Hepatocyte (in vitro differentiated cells): Measurements from ENCODE around the gene KCNE4. TPM values are rescaled to one million over a fixed set of nuclear protein-coding genes. Genes with fewer than 3 reads are reported as not detected.

Experiments used
- DNase-seq: peaks from one replicate; pipeline ENCODE4 v3.0.0-alpha.2; 2016; ENCODE audit warnings: low spot score
- H2AFZ ChIP-seq: fragments of 200-600 bp; sonication (generic); 2 replicates; pipeline ENCODE4 v1.6.0; 2016; ENCODE audit warnings: antibody characterized with exemption, mild to moderate bottlenecking
- H3K27ac ChIP-seq: fragments of 200-600 bp; sonication (generic); 2 replicates; pipeline ENCODE4 v1.5.1; 2016; ENCODE audit warnings: mild to moderate bottlenecking
- H3K27me3 ChIP-seq: fragments of 200-600 bp; sonication (generic); 2 replicates; pipeline ENCODE4 v1.6.1; 2016
- H3K36me3 ChIP-seq: fragments of 200-600 bp; sonication (generic); replicated peaks from 2 replicates; pipeline ENCODE4 v1.5.1; 2016; ENCODE audit warnings: low read depth; ENCODE audit not compliant: insufficient read depth
- H3K4me1 ChIP-seq: fragments of 200-600 bp; sonication (generic); 2 replicates; pipeline ENCODE4 v1.5.1; 2016; ENCODE audit warnings: mild to moderate bottlenecking, moderate library complexity; ENCODE audit not compliant: insufficient read depth
- H3K4me2 ChIP-seq: fragments of 200-600 bp; sonication (generic); 2 replicates; pipeline ENCODE4 v1.6.0; 2016
- H3K4me3 ChIP-seq: fragments of 200-600 bp; sonication (generic); 2 replicates; pipeline ENCODE4 v1.5.1; 2016; ENCODE audit warnings: mild to moderate bottlenecking
- H3K79me2 ChIP-seq: fragments of 200-600 bp; sonication (generic); 2 replicates; pipeline ENCODE4 v1.6.0; 2017; ENCODE audit warnings: mild to moderate bottlenecking
- H3K9me2 ChIP-seq: fragments of 200-600 bp; sonication (generic); replicated peaks from 2 replicates; pipeline ENCODE4 v1.6.0; 2017; ENCODE audit warnings: mild to moderate bottlenecking; ENCODE audit not compliant: insufficient read depth
- H3K9me3 ChIP-seq: fragments of 200-600 bp; sonication (generic); 2 replicates; pipeline ENCODE4 v1.5.1; 2016; ENCODE audit warnings: low read depth, mild to moderate bottlenecking
- H4K20me1 ChIP-seq: fragments of 200-600 bp; sonication (generic); 2 replicates; pipeline ENCODE4 v1.6.0; 2016; ENCODE audit warnings: mild to moderate bottlenecking; ENCODE audit not compliant: insufficient read depth, poor library complexity, severe bottlenecking
- CTCF ChIP-seq: fragments of 200-600 bp; sonication (generic); IDR thresholded peaks from 2 replicates; pipeline ENCODE4 v1.5.1; 2016; ENCODE audit warnings: antibody characterized with exemption, mild to moderate bottlenecking; ENCODE audit not compliant: poor library complexity
- EZH2 ChIP-seq: fragments of 200-600 bp; sonication (generic); IDR thresholded peaks from 2 replicates; pipeline ENCODE4 v1.6.1; 2016; ENCODE audit warnings: antibody characterized with exemption, mild to moderate bottlenecking, borderline replicate concordance
- EZH2phosphoT487 ChIP-seq: fragments of 200-600 bp; sonication (generic); IDR thresholded peaks from one replicate; pipeline ENCODE4 v1.6.1; 2018; ENCODE audit warnings: antibody characterized with exemption, mild to moderate bottlenecking, low read depth, moderate library complexity; ENCODE audit not compliant: unreplicated experiment, severe bottlenecking
- WGBS: methylation state at CpG from one replicate; pipeline ENCODE4 v1.1.6; 2016; ENCODE audit warnings: low lambda C conversion rate; ENCODE audit errors: missing lambda C conversion rate; 5-methylcytosine and 5-hydroxymethylcytosine counted together
- polyA plus RNA-seq: library from polyadenylated mRNA; unstranded; fragments of >200 nt; fragmentation: Nextera tagmentation; extraction: Ambion mirVana; gene quantifications from 2 replicates; pipeline ENCODE4 v1.2.1, GENCODE V29; 2016
- total RNA-seq: library from RNA; depleted of rRNA; stranded (reverse); fragments of >200 nt; gene quantifications from 2 replicates; pipeline ENCODE4 v1.2.3, GENCODE V29; 2014

The KCNE4 gene
- total and polyA plus RNA-seq, 2 experiments from 2014 or later = 51.4 to 54.6 TPM

- Histone ChIP-seq H3K4me3 (no peak overlapping the region), H3K9me2 (no peaks in the 10 kb centered on the region), H3K36me3 (no peaks in the 10 kb centered on the region), H3K79me2 (no peaks in the 10 kb centered on the region), H2AFZ (no peak overlapping the region), H3K4me1 (no peaks in the 10 kb centered on the region), H4K20me1 (no peaks in the 10 kb centered on the region), H3K4me2 (no peak overlapping the region), H3K9me3 (no peaks in the 10 kb centered on the region), H3K27ac (no peak overlapping the region), H3K27me3 (no peaks in the 10 kb centered on the region)
- TF ChIP-seq CTCF = no peak
- TF ChIP-seq EZH2 = no peak
- no peak for TF ChIP-seq EZH2phosphoT487
- WGBS = 81% methylated on average over 3 of the region's 3 CpGs
- no peak for DNase-seq
Measured at GRCh38 chr2:223019390-223019930, 32.5 kb upstream of the KCNE4 start.

- Histone ChIP-seq H3K27me3 (no peaks in the 10 kb centered on the region), H3K79me2 (no peaks in the 10 kb centered on the region), H3K9me3 (no peaks in the 10 kb centered on the region), H3K9me2 (no peaks in the 10 kb centered on the region), H3K4me1 (no peaks in the 10 kb centered on the region), H3K4me2 (no peak overlapping the region), H3K36me3 (no peaks in the 10 kb centered on the region), H4K20me1 (no peaks in the 10 kb centered on the region), H3K4me3 (no peak overlapping the region), H3K27ac (no peak overlapping the region), H2AFZ (no peak overlapping the region)
- 93% methylated on average over 7 of the region's 7 CpGs for WGBS
- no peak for DNase-seq
- no peak for TF ChIP-seq CTCF
- no peak for TF ChIP-seq EZH2phosphoT487
- no peak for TF ChIP-seq EZH2
Measured at GRCh38 chr2:223019987-223020717, 31.8 kb upstream of the KCNE4 start.

GRCh38 chr2:223020971-223021675, 30.9 kb upstream of the KCNE4 start:
- H3K27me3 ChIP-seq = no peaks in the 10 kb centered on the region
- no peak for TF ChIP-seq EZH2
- no peak for TF ChIP-seq CTCF
- TF ChIP-seq EZH2phosphoT487 = no peak
- no peak overlapping the region for H3K4me2 ChIP-seq
- H3K4me3 ChIP-seq = no peak overlapping the region
- H4K20me1 ChIP-seq = no peaks in the 10 kb centered on the region
- no peaks in the 10 kb centered on the region for H3K79me2 ChIP-seq
- no peak for DNase-seq
- no peaks in the 10 kb centered on the region for H3K36me3 ChIP-seq
- no peak overlapping the region for H2AFZ ChIP-seq
- H3K4me1 ChIP-seq = peaks cover 4% of the 10 kb centered on the region
- H3K27ac ChIP-seq = no peak overlapping the region
- no peaks in the 10 kb centered on the region for H3K9me2 ChIP-seq
- no peaks in the 10 kb centered on the region for H3K9me3 ChIP-seq
- 70% methylated on average over 7 of the region's 7 CpGs for WGBS
